GM19239 (cell line): ENCODE results near the gene MAP2K3.

Source experiments
- DNase-seq: peaks from one replicate; pipeline ENCODE4 v3.0.0; 2011; ENCODE audit warnings: low spot score; ENCODE audit not compliant: insufficient read length
- FAIRE-seq: peaks from 2 replicates; lab custom pipeline; 2011; peaks lifted over from hg19 to GRCh38; lab: Jason Lieb, UNC

Gene MAP2K3

DNA sequence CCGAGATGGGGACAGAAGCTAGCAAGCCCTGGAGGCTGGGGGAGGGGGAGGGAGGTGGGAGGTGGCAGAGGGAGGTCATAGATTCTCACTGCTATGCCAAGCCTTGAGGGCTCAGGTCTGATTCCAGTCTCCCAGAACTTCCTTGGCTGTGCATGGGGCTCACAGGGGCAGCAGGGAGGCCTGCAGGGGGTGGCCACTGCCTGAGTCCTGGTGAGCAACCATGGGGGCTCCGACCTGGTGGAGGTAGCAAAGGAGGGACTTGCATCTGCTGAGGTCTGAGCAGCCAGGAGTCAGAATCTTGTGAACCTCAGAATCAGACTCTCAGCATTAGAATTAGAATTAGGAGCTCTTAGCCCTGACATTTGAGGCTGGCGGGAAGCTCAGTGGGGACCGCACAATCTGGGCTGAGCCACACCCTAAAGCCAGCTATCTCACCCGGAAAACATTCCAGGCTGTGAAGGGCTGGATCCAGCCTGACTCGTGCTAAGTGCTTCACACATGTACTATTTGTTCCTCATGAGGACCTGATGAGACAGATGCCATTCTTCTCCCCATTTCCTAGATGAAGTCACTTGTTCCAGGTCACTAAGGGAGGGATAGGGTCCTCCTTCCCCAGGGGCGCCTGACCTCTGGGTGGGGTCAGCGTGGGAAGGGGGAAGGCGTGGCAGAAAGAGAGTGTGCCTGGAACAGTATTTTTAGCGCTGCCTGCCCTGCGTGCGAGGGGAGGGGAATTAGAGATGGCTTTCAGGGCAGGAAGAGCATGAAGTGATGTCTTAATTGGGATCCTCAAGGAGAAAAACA, 74.4 kb downstream of the MAP2K3 start:
- FAIRE-seq: no peak
- no peak for DNase-seq

DNA sequence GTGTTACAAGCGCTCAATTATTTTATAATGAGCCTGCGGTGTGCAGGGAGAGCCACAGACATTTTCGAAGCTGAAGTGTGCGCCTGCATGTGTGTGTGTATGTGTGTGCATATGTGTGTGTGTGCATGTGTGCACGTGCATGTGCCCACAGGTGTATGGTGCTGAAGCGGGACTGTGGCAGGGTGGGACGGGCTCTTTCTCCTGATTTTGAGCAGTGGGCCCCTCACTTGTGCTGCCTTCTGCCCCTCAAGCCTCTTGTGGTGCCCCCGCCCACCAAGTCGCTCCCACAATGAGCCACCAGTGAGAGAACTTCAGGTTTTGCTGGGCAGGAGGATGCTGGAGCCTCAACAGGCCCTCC, 75.0 kb downstream of the MAP2K3 start:
- DNase-seq (no peak), FAIRE-seq (no peak)

GRCh38 chr17:21360048-21360447, 75.5 kb downstream of the MAP2K3 start:
- FAIRE-seq (no peak), DNase-seq (no peak)

- no peak for FAIRE-seq
Measured at GRCh38 chr17:21361020-21361809, 76.7 kb downstream of the MAP2K3 start.

DNA sequence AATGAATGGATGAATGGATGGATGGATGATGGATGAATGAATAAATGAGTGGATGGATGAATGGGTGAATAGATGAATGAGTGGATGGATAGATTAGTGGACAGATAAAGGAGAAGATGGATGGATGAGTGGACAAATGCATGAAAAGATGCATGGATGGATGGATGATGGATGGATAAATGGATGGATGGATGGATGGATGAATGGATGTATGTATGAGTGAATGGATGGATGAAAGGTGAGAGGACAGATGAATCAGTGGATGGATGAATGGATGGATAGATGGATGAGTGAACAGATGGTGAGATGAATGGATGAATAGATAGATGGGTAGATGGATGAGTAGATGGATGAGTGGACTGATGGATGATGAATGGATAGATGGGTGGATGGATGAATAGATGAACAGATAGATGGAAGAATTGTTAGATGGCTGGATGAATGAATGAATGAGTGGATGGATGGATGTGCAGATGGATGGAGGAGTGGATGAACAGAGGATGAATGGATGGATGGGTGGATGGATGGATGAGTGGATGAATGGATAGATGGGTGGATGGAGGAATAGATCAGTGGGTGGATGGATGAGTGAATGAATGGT, 77.9 kb downstream of the MAP2K3 start:
- FAIRE-seq: no peak
- DNase-seq: no peak

More at GRCh38 chr17:21361020-21361809, 76.7 kb downstream of the MAP2K3 start:
- DNase-seq: no peak

DNA sequence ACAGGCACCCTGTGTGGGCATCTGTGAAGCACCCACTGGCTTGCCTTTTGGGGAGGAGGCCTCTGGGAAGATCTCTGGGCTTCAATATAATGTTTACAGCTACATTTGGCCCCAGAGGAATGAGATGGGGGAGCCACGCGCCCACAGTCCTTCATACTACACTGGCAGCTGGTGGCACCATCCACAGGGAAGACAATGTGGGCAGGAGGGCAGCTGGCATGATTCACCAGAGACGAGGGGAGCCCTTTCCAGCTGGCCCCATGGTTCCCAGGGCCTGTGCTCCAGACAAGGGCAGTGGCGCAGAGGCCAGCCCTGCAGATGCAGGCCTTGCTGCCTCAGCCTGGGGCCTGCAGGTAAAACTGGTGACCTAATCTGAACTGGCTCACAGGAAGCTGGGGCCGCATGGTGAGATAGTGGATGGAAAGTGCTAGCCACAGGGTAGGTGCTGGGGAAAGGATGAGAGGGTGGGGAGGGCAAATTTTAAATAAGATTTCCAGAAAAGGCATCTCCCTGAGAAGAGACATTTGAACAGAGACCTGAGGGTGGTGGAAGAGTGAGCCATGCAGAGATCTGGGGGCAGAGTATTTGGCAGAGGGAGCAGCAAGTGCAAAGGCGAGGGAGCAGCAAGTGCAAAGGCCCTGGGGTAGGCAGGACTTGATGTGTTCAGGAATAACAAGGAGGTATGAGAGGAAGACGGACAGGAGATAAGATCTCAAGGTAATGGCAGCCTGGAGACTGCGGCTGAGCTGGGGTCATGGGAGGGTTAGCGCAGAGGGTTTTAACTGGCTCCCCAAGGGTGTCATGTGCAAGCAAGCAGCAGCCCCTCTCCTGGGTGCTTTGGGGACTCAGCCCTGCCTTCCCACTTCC, 79.5 kb downstream of the MAP2K3 start:
- DNase-seq (no peak), FAIRE-seq (no peak)
